ENCODE results near the gene HSFX2. TPM values are rescaled to one million over a fixed set of nuclear protein-coding genes. Genes with fewer than 3 reads are reported as not detected.
"Not testable (repeated sequence)": the region's sequence is repeated elsewhere in the genome, so short reads cannot be mapped to it uniquely, and the experiment has no call there.

The HSFX2 gene
- total RNA-seq, 2 experiments from 2014 or later = 0.29 TPM; not detected in 1

DNA sequence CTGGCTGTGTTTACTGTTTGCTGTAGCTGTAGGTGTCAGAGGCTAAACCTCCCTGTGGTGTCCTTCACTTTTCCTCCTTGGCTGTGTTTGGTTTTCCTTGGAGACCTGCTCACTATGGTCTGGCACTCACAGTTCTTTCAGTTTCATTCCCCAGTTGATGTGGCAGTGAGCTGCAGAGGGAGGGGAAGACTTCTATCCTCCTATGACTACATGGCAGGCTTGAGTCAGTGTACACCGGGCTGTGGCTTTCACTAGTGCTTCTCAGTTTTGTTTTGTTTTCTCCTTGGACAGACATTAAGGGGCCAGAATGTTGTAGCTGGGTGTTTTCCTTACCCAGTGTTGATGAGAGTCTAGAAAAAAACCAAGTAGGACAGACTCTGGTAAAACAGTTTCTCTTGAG is 21.7 kb downstream of the HSFX2 start:
- H3K4me3 Mint-ChIP-seq; H3K36me3 Mint-ChIP-seq; DNase-seq; CTCF ChIA-PET; H3K27ac Mint-ChIP-seq; POLR2A ChIA-PET; H3K27me3 Mint-ChIP-seq; intact Hi-C loops (cut with micrococcal nuclease); H3K9me3 Mint-ChIP-seq: not testable (repeated sequence)
- peaks cover 10% of the 10 kb centered on the region for H3K4me1 Mint-ChIP-seq (ENCODE audit: low read depth)

DNA sequence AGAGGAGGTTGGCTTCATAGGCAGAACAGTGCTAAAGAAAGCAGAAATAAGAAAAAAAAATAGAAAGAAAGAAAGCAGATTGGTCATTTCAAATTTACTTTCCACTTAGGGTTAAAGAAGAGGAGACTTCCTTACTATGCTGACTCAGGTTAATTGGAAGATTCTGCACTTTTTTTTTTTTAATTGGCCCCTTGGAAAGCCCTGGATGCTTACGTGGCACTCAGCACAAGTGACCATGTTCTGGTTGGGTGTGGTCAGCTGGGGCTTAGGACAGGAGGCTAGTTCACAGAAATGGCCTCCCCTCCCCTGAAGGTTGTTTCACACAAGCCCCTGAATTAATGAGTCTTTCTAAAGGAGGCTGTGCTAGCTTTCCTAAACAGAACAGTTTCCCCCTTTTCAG is 22.4 kb downstream of the HSFX2 start:
- H3K36me3 Mint-ChIP-seq = no peaks in the 10 kb centered on the region
- peaks cover 2% of the 10 kb centered on the region for H3K27me3 Mint-ChIP-seq
- H3K4me1 Mint-ChIP-seq (ENCODE audit: low read depth) = peaks cover 10% of the 10 kb centered on the region
- intact Hi-C loops (cut with micrococcal nuclease) = no loop called here
- H3K9me3 Mint-ChIP-seq = no peaks in the 10 kb centered on the region
- ChIA-PET POLR2A (no interaction called here), CTCF (no interaction called here)
- no peak for DNase-seq
- no peak overlapping the region for H3K4me3 Mint-ChIP-seq
- H3K27ac Mint-ChIP-seq = no peak overlapping the region

- H3K27ac Mint-ChIP-seq = no peak overlapping the region
- no peak for DNase-seq
- no peak overlapping the region for H3K4me3 Mint-ChIP-seq
- H3K4me1 Mint-ChIP-seq (ENCODE audit: low read depth) = peaks cover 10% of the 10 kb centered on the region
- ChIA-PET CTCF (no interaction called here), POLR2A (no interaction called here)
- intact Hi-C loops (cut with micrococcal nuclease) = no loop called here
- H3K36me3 Mint-ChIP-seq = no peaks in the 10 kb centered on the region
- peaks cover 2% of the 10 kb centered on the region for H3K27me3 Mint-ChIP-seq
- no peaks in the 10 kb centered on the region for H3K9me3 Mint-ChIP-seq
These were observed 23.3 kb downstream of the HSFX2 start for GRCh38 chrX:149571770-149572169.

DNA sequence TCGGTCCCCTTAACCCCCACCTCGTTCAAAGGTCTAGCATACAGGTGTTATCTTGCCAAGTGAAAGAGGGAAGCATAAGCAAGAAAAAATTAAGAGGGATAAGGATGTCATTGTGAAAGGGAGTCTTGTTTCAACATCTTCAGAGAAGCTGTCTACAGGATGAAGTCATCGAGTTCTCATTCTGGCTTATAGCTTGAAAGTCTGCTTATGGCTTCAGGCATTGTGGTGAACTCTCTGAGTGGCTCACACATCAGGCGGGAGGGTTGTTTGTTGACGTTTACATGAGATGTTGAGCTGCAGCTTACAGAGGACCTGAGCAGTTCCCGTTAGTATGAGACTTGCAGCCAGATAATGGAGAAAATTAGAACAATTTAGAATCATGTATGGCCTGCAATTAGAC is 24.4 kb downstream of the HSFX2 start:
- H3K9me3 Mint-ChIP-seq = no peaks in the 10 kb centered on the region
- DNase-seq = no peak
- POLR2A ChIA-PET = no interaction called here

GRCh38 chrX:149569770-149570169 is 25.3 kb downstream of the HSFX2 start:
- intact Hi-C loops (cut with micrococcal nuclease) = no loop called here
- Mint-ChIP-seq H3K36me3 (no peaks in the 10 kb centered on the region), H3K27ac (no peak overlapping the region), H3K4me1 (ENCODE audit: low read depth) (peaks cover 10% of the 10 kb centered on the region), H3K9me3 (no peaks in the 10 kb centered on the region), H3K4me3 (no peak overlapping the region), H3K27me3 (peaks cover 2% of the 10 kb centered on the region)
- POLR2A ChIA-PET = no interaction called here
- DNase-seq = no peak
- CTCF ChIA-PET = no interaction called here

More for the DNA sequence above, 24.4 kb downstream of the HSFX2 start:
- Mint-ChIP-seq H3K4me1 (ENCODE audit: low read depth) (peaks cover 10% of the 10 kb centered on the region), H3K27me3 (peaks cover 2% of the 10 kb centered on the region), H3K27ac (no peak overlapping the region), H3K36me3 (no peaks in the 10 kb centered on the region), H3K4me3 (no peak overlapping the region)
- intact Hi-C loops (cut with micrococcal nuclease) = no loop called here
- CTCF ChIA-PET = no interaction called here

DNA sequence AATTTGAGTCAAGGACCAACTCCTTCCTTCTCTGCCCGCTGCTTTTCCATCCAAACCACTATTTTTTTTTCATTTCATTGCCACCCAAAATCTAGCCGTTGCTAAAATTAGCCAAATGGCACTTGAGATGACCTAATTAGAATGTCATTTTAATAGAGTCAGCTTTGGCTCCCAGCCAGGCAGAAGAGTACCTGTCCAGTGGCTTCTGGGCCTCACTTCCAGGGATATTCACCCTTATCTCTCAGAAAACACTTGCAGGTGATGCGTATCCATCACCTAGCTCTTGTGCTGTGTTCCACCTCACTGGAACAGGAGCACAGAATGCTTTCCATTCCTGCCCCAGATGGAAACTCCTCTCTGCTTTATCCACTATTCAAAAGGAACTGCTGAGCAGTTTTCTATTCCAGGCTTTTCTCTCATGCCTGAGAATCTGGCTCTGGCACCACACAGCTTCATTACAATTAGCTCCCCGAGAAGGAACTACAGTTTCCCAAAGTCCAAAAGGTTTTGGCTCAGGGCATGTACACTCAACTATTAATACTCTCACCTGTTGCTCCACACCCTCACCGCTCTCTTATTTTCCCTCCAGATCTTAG is 26.3 kb downstream of the HSFX2 start:
- CTCF ChIA-PET = no interaction called here
- no peak for DNase-seq

GRCh38 chrX:149567621-149568417 is 27.3 kb downstream of the HSFX2 start:
- Mint-ChIP-seq H3K4me1 (ENCODE audit: low read depth) (peaks cover 8% of the 10 kb centered on the region), H3K27ac (no peak overlapping the region), H3K27me3 (peaks cover 2% of the 10 kb centered on the region), H3K36me3 (no peaks in the 10 kb centered on the region), H3K4me3 (no peak overlapping the region), H3K9me3 (no peaks in the 10 kb centered on the region)
- intact Hi-C loops (cut with micrococcal nuclease) = no loop called here
- DNase-seq = no peak
- POLR2A ChIA-PET = no interaction called here
- CTCF ChIA-PET = no interaction called here

More for the DNA sequence above, 26.3 kb downstream of the HSFX2 start:
- POLR2A ChIA-PET = no interaction called here
- no peak overlapping the region for H3K4me3 Mint-ChIP-seq
- H3K27ac Mint-ChIP-seq = no peak overlapping the region
- H3K36me3 Mint-ChIP-seq = no peaks in the 10 kb centered on the region
- peaks cover 2% of the 10 kb centered on the region for H3K27me3 Mint-ChIP-seq
- peaks cover 10% of the 10 kb centered on the region for H3K4me1 Mint-ChIP-seq (ENCODE audit: low read depth)
- H3K9me3 Mint-ChIP-seq = no peaks in the 10 kb centered on the region
- intact Hi-C loops (cut with micrococcal nuclease) = no loop called here

- Mint-ChIP-seq H3K4me1 (ENCODE audit: low read depth) (no peaks in the 10 kb centered on the region), H3K36me3 (no peaks in the 10 kb centered on the region), H3K9me3 (no peaks in the 10 kb centered on the region), H3K4me3 (no peak overlapping the region), H3K27ac (no peak overlapping the region), H3K27me3 (no peaks in the 10 kb centered on the region)
- ChIA-PET CTCF (no interaction called here), POLR2A (no interaction called here)
- intact Hi-C loops (cut with micrococcal nuclease) = no loop called here
- DNase-seq = no peak
These were observed 31.8 kb downstream of the HSFX2 start for GRCh38 chrX:149563359-149563758.

DNA sequence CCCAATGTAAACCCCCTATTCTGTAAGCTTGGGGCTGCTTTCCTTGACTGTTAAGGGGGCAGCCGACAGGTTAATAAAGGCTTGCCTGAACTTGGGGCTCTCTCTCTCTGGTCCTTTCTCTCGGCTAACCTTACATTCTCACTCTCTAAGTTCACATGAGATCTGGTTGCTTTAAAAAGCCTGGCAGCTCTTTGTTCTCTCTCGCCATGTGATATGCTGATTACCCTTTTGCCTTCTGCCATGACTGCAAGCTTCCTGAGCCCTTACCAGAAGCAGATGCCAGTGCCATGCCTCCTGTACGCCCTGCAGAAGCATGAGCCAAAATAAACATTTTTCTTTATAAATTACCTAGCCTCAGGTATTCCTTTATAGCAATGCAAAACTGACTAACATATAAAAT is 39.9 kb downstream of the HSFX2 start:
- POLR2A ChIA-PET; H3K27ac Mint-ChIP-seq; H3K4me3 Mint-ChIP-seq; H3K9me3 Mint-ChIP-seq; intact Hi-C loops (cut with micrococcal nuclease); H3K36me3 Mint-ChIP-seq; H3K4me1 Mint-ChIP-seq (ENCODE audit: low read depth); DNase-seq; CTCF ChIA-PET; H3K27me3 Mint-ChIP-seq: not testable (repeated sequence)

DNA sequence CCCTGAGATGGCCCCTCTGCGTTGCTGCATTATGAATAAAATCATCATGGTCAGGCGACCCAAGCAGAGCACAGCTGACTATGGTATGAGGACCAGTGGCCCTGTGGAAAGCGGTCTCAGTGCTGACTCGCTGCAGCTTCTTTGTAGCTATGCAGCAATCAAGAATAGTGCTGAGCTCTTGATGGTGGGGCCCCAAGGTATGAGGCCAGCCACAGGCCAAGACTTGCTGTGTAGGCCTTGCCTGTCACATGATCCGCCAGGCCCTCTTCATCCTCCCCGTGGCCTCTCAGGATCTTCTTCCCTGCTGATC is 43.2 kb downstream of the HSFX2 start:
- POLR2A ChIA-PET = not testable (repeated sequence)

GRCh38 chrX:149551245-149551938 is 43.7 kb downstream of the HSFX2 start:
- H3K36me3 Mint-ChIP-seq; H3K4me3 Mint-ChIP-seq; H3K27me3 Mint-ChIP-seq; H3K9me3 Mint-ChIP-seq; intact Hi-C loops (cut with micrococcal nuclease); H3K27ac Mint-ChIP-seq; CTCF ChIA-PET; H3K4me1 Mint-ChIP-seq (ENCODE audit: low read depth); POLR2A ChIA-PET; DNase-seq: not testable (repeated sequence)

More for the DNA sequence above, 43.2 kb downstream of the HSFX2 start:
- H3K27me3 Mint-ChIP-seq; H3K36me3 Mint-ChIP-seq; CTCF ChIA-PET; H3K9me3 Mint-ChIP-seq; H3K27ac Mint-ChIP-seq; DNase-seq; H3K4me1 Mint-ChIP-seq (ENCODE audit: low read depth); H3K4me3 Mint-ChIP-seq; intact Hi-C loops (cut with micrococcal nuclease): not testable (repeated sequence)

DNA sequence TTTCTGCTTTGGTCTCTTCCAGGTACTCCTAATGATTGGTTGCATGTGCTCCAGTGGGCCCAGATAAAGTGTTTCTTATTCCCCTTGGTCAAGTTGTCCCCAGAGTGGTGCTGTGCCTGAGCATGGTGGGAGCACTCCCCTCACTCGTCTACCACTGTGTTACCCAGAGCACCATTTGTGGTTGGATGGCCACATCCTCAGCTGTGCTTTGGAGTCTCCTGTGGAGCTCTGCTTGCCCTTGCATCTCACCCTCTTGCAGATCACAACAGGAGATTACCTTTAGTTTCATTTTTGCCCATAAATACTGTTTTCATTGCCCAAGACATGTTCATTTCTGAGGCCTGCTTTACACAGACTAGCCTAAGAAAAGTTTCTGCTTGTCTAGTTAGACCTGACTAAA is 44.7 kb downstream of the HSFX2 start:
- H3K27me3 Mint-ChIP-seq = not testable (repeated sequence)

DNA sequence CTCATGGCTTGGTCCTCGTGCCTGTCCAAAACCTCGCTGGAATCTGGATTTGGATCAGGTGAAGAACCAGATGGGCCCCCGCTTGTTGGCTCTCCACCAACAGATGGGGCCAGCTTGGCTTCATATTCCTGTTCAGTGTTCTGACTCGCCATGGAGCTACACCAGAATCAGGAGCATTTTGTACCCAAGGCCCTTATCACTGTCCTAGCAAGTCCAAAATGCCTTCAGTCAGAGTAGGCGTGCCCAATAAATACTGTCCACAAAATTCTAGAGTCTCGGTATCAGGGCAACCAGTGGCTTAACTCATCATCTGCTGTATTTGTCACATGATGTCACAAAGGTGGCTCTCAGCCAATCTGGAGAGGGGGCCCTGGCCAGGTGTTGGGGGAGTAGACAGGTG is 45.4 kb downstream of the HSFX2 start, which contains the start of gene HSFX3:
HSFX3 (minus strand) TSS at position 224 of the 400 bp plus-strand sequence; CDS start at position 152, 72 bp downstream.
- POLR2A ChIA-PET; intact Hi-C loops (cut with micrococcal nuclease): not testable (repeated sequence)

More for the DNA sequence above, 44.7 kb downstream of the HSFX2 start:
- H3K9me3 Mint-ChIP-seq; H3K27ac Mint-ChIP-seq; CTCF ChIA-PET; H3K36me3 Mint-ChIP-seq; H3K4me1 Mint-ChIP-seq (ENCODE audit: low read depth); intact Hi-C loops (cut with micrococcal nuclease); DNase-seq; POLR2A ChIA-PET; H3K4me3 Mint-ChIP-seq: not testable (repeated sequence)

More for the DNA sequence above, 45.4 kb downstream of the HSFX2 start, which contains the start of gene HSFX3:
- H3K27me3 Mint-ChIP-seq; H3K36me3 Mint-ChIP-seq; CTCF ChIA-PET; DNase-seq; H3K27ac Mint-ChIP-seq; H3K9me3 Mint-ChIP-seq; H3K4me1 Mint-ChIP-seq (ENCODE audit: low read depth); H3K4me3 Mint-ChIP-seq: not testable (repeated sequence)

Data from activated CD4-positive, alpha-beta memory T cell treated with anti-CD3 and anti-CD28 coated beads for 36 hours (primary cell).